ENCODE measurements around the gene ZNF496.

- TF ChIP-seq POLR2A (IDR thresholded peaks at IDR 0.05; ENCODE audit: low read depth, low read length) (no peak), RCOR1 (IDR thresholded peaks at IDR 0.05; ENCODE audit: insufficient replicate concordance, low read length) (no peak), CTCF (conservative IDR thresholded peaks at IDR 0.05; ENCODE audit: low read depth, low read length) (no peak), CEBPB (IDR thresholded peaks at IDR 0.05; ENCODE audit: low read depth, low read length) (no peak), RAD21 (IDR thresholded peaks at IDR 0.05; ENCODE audit: low read length) (no peak), RFX5 (IDR thresholded peaks at IDR 0.05; ENCODE audit: low read depth, low read length) (no peak)
Observed at GRCh38 chr1:247347477-247348222, 16.0 kb upstream of the ZNF496 start.
